COLO829 (cell line): ENCODE data around the gene GRK3.
"Not testable (repeated sequence)": the region's sequence is repeated elsewhere in the genome, so short reads cannot be mapped to it uniquely, and the experiment has no call there.

Experiments used
- DNase-seq: peaks from one replicate; pipeline ENCODE4 v3.0.0; 2012; ENCODE audit warnings: low spot score

Gene GRK3

GRCh38 chr22:25572708-25573171 is 8.3 kb downstream of the GRK3 start:
- no peak for DNase-seq

GRCh38 chr22:25573841-25574240 is 9.4 kb downstream of the GRK3 start:
- DNase-seq = no peak

- DNase-seq = no peak
Measured at GRCh38 chr22:25574736-25575135, 10.3 kb downstream of the GRK3 start.

- not testable (repeated sequence) for DNase-seq
Measured at GRCh38 chr22:25575674-25576392, 11.4 kb downstream of the GRK3 start.

- not testable (repeated sequence) for DNase-seq
Measured at GRCh38 chr22:25581452-25581851, 17.0 kb downstream of the GRK3 start.

- no peak for DNase-seq
Measured at GRCh38 chr22:25582946-25583345, 18.5 kb downstream of the GRK3 start.

GRCh38 chr22:25584993-25585392 is 20.5 kb downstream of the GRK3 start:
- not testable (repeated sequence) for DNase-seq

- not testable (repeated sequence) for DNase-seq
Measured at GRCh38 chr22:25589664-25590063, 25.2 kb downstream of the GRK3 start.

- not testable (repeated sequence) for DNase-seq
Measured at GRCh38 chr22:25593323-25593722, 28.8 kb downstream of the GRK3 start.

- no peak for DNase-seq
Measured at GRCh38 chr22:25598609-25599008, 34.1 kb downstream of the GRK3 start.

GRCh38 chr22:25602445-25602844 is 38.0 kb downstream of the GRK3 start:
- no peak for DNase-seq

GRCh38 chr22:25602916-25603315 is 38.4 kb downstream of the GRK3 start:
- no peak for DNase-seq

- not testable (repeated sequence) for DNase-seq
Measured at GRCh38 chr22:25605146-25605545, 40.7 kb downstream of the GRK3 start.

- DNase-seq = not testable (repeated sequence)
Measured at GRCh38 chr22:25605565-25605964, 41.1 kb downstream of the GRK3 start.

- DNase-seq = not testable (repeated sequence)
Measured at GRCh38 chr22:25611284-25611683, 46.8 kb downstream of the GRK3 start.

GRCh38 chr22:25613131-25613530 is 48.7 kb downstream of the GRK3 start:
- not testable (repeated sequence) for DNase-seq

- not testable (repeated sequence) for DNase-seq
Measured at GRCh38 chr22:25613558-25613957, 49.1 kb downstream of the GRK3 start.

- DNase-seq = not testable (repeated sequence)
Measured at GRCh38 chr22:25614791-25615190, 50.3 kb downstream of the GRK3 start.

- DNase-seq = no peak
Measured at GRCh38 chr22:25621986-25622385, 57.5 kb downstream of the GRK3 start.

GRCh38 chr22:25623310-25623734 is 58.8 kb downstream of the GRK3 start:
- no peak for DNase-seq

- no peak for DNase-seq
Measured at GRCh38 chr22:25623851-25624250, 59.4 kb downstream of the GRK3 start.

- DNase-seq = no peak
Measured at GRCh38 chr22:25624476-25624875, 60.0 kb downstream of the GRK3 start.

- DNase-seq = not testable (repeated sequence)
Measured at GRCh38 chr22:25625747-25626623, 61.5 kb downstream of the GRK3 start.
